Measurements from ENCODE around the gene SEMA4G.

SEMA4G gene

DNA sequence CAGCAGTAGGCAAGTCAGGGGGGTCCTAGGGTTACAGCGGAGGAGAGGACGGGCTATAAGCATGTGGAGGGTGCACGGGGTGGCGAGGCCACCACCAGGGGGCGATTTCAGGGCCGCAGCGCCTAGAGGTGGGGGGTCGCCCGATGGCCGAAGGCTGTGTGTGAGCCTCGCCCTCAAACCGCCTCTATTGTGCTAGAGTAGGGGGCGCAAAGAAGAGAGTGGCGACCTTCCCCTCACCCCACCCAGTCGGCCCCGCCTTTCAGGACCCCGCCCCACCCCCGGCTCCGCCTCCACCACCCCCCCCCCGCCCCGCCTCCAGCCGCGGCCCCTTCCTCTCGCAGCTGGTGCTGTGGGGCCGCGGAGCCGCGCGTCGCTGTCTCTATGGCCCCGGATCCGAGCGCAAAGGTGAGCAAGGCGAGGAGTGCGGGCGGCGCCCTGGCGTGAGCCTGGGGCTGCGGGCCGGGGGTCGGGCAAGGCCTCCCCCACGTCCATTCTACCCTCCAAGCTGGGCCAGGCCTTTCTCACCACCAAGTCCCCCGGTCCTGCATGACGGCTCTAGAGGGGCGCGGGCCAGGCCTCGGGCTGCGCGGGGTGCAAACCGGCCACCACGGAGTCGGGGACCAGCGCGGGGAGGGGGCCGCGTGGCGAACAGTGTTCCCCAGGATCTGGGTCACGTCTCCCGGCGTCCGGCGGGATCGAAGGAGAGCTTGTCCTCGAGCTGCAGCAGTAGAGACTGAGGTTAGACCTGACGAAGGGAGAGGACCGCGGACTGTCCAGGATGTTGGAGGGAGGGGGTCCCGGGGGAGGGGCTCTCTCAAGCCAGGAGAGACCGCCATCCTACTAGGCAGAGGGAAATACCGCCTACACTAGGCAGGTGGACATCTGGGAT is at the start of gene SEMA4G:
Gene SEMA4G (plus strand): TSS at position 318 of the 889 bp plus-strand sequence. CDS start 3,409 bp downstream, outside the sequence.
- peak; percentile 80 for DNase-seq

GRCh38 chr10:100923580-100923979 is 45.7 kb upstream of the SEMA4G start:
- DNase-seq: no peak

DNA sequence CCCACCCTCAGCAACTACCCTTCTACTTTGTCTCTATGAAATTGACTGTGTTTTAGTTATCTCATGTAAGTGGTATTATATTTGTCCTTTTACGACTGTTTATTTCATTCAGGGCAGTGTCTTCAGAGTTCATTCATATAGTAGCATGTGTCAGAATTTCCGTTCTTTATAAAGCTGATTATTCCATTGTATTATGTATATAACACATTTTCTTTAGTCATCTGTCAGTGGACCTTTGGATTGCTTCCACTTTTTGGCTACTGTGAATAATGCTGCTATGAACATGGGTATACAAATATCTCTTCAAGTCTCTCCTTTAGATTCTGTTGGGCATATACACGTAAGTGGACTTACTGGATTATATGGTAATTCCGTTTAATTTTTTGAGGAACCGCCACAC is 42.0 kb upstream of the SEMA4G start:
- DNase-seq: no peak

GRCh38 chr10:100928039-100928438 is 41.3 kb upstream of the SEMA4G start:
- no peak for DNase-seq

- no peak for DNase-seq
These were observed 38.9 kb upstream of the SEMA4G start for GRCh38 chr10:100930368-100930767.

GRCh38 chr10:100934084-100934659 is 35.1 kb upstream of the SEMA4G start:
- DNase-seq: no peak

GRCh38 chr10:100939763-100940344 is 29.4 kb upstream of the SEMA4G start:
- DNase-seq: no peak

GRCh38 chr10:100942229-100942628 is 27.1 kb upstream of the SEMA4G start:
- DNase-seq: no peak

GRCh38 chr10:100943508-100943907 is 25.8 kb upstream of the SEMA4G start:
- DNase-seq: no peak

DNA sequence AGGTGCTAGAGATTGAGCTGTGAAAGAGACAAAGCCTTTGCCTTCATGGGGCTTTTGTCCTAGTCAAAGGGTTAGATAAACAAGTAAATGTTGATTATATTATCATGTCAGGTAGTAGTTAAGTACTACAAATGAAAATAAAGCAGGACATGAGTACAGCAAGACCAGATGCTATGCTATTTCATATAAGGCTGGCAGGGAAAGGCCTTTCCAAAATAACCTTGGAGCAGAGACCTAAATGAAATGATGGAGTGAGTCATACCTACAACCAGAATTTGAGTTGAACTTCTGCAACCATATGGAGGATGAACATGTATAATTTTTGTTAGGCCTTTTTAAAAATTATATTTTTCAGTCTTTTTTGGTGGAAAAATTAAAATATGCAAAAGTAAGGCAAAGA is 23.6 kb upstream of the SEMA4G start:
- DNase-seq: no peak

DNA sequence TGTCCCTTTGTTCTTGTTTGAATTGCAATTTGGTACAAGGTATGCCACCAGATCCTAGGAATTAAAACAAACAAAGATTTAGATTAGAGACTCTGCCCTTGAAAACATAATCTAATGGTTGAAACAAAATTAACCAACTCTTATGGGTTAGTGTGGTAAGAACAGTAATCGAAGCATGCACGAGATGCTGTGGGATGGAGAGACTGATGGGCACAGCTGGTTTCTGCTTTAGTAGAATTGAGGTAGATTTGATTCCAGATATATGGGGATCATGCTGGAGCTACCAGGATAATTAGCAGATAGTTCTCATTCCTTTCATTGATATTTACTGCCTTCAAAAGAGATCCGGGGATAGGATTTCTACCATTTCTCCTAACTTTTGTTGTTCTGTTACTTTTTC is 20.4 kb upstream of the SEMA4G start:
- DNase-seq: no peak

DNA sequence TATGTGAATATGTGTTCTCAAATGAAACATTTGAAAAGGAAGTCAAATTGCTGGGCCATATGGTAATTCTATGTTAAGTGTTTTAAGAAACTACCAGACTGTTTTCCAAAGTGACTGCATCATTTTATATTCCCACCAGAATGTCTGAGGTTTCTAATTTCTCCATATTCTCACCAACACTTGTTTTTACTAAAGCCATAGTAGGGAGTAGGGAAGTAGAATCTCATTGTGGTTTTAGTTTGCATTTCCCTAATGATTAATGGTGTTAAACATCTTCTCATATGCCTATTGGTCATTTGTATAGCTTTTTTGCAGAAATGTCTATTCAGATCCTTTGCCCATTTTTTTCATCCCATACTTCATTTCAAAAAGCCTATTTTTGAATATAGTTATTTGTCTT is 9.1 kb upstream of the SEMA4G start:
- no peak for DNase-seq

DNA sequence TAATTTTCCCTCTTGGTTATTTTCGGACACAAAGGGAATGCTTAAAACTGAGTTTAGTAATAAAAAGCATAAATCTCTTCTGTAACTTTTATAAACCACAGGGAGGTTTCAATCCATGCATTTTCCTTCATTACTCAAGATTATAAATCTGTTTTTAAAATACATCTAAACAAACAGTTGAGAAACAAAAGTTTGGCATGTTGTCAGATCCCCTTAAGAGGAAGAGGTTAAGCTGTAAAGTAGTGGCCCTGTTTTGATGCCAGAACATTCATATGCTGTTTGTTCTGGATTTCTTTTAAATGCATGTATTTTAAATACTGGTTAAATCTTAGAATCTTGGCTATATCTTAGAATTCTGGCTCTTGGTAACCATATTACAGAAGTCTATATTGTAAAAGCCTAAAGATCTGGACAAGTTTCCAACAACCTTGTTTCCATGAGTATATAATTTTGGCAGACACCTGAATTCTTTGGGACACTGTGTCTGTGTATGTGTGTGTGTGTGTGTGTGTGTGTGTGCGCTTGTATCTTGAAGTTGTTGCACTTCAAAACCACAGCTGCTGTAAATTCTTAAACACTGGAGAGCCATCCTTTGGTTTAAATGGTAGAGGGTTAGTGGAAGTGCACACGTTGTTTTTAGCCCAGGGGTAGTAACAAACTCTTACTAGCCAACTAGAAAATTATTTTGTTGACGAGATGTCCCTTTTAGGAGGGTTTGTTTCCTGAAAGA is 6.8 kb upstream of the SEMA4G start:
- no peak for DNase-seq

DNA sequence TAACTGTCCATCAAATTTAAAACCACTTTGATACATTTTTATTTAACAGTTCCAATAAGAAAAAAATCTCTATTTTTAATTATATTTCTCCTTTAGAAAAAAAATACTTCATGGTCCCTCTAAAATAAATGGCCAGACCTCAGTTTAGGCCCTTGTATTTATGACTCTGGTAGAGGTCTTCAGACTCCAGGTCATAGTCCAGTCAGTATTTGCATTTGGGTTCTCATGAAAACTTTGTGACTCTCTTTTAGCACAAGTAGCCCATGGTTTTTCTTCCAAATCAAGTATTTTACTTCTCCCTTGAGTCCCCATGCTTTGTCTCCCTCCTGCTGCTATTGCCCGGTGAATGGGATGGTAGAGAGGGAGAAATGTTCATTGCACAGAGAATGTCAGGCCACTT is 5.5 kb upstream of the SEMA4G start:
- no peak for DNase-seq

- no peak for DNase-seq
These were observed 3.5 kb upstream of the SEMA4G start for GRCh38 chr10:100965820-100966219.

- DNase-seq: no peak
These were observed 2.4 kb upstream of the SEMA4G start for GRCh38 chr10:100966887-100967286.

GRCh38 chr10:100967332-100967731 is 2.0 kb upstream of the SEMA4G start:
- DNase-seq: no peak

GRCh38 chr10:100968062-100968736 is 1.1 kb upstream of the SEMA4G start:
- DNase-seq: peak; percentile 34

DNA sequence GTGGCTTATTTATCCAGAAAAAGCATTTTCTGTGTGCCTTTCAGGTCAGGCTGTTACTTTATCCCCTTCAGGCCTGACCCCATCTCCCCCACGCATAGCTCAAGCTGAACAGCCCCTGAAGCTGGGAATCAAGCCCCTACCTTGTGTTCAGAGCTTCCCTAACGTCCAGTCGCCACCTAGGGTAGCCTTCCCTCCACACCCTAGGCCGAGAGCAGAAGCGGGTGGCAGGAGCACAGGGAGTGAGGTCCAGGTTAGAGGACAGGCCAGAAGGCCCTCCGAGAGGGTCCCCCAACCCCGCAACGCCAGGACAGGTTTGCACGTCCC is 479 bp upstream of the SEMA4G start:
- DNase-seq: no peak

DNA sequence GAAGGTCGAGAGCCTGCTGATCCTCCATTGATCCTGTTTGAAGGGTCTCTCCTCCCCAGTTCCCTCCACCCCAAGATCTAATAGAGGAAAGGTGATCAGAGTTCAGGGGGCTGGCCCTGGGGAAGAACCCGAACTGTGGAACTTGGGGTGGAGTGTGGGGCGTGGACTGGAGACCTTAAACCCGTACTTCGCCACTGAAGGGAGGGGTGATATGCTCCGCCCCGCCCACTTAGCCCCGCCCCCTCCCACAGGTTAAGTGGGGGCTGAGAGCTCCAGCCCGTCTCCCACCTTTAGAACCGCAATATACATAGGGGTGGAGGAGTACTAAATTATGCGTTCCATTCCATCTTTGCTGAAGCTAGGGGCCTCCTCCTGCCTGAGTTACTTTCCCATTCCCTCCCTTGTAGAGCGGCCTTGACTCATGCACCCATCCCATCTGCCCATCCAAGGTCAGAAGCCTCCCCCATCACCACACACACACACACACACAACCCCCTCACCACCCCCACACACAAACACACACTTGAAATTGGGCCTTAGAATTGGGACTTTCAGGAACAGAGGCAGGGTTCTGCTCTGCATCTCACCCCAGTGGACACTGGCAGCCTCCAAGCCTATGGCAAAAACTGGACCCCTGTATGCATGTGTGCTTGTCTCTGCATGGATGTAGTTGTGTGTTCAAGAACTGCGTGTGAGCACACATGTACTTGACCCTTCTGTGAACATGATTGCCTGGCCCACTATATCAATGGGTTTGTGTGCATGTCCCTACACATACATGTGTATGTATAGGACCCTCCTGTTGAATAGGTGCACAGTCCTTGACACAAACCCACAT is 991 bp downstream of the SEMA4G start:
- peak; percentile 59 for DNase-seq

DNA sequence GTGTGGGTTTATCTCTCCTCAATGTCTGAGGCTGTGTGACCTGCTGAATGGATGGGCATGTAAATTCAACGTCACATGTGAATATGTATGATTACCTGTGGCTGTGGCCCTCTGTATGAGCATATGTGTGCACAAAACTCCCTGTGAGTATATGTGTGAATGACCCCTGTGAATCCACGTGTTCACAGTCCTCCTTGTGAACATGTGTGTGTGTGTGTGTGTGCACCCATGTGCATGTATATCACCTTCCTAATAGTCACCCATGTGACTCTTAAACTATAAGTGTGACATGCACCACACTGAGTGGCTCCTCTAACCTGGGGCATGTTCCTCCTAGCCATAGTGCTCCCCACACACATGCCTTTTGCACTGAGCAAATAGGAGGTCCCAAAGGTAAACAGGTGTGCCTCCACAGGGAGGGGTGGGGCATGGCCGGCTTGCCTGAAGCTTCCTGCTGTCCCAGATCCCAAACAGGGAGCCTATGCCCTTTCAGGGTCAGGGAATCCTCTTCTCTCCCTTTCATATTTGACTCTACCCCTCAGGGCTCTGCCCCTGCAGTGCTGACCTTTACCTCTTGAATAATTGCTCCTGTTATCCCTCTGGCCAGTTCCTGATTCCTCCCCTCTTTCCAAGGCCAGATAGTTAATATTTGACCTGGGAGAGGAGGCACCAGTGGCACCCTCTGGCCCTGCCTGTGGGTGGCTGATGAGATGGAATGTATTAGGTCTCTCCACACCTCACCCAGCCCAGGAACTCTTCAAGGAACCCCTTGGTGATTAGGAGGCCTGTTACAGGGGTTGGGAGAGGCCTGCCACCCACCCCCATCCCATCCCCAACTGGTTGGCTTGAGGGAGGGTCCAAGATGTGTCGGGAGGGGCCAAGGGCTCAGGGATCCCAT is 1.9 kb downstream of the SEMA4G start:
- DNase-seq: peak; percentile 44
